DND-41 (cell line): ENCODE data around the gene OR52E6.

Experiments used
- ATAC-seq: fragments of 200-7000 bp; cut with Tn5 transposase; 3 replicates; pipeline ENCODE4 v1.9.1; 2021; ENCODE audit warnings: low read depth; ENCODE audit not compliant: insufficient read depth
- DNase-seq: peaks from one replicate; pipeline ENCODE4 v3.0.0-alpha.2; 2020
- H2AFZ ChIP-seq: 2 replicates; pipeline ENCODE4 v1.6.0; 2012; ENCODE audit warnings: low read depth, low read length
- H3K27ac ChIP-seq: 2 replicates; pipeline ENCODE4 v1.5.1; 2012; ENCODE audit warnings: low read length, inconsistent platforms
- H3K27me3 ChIP-seq: fragments of 200-600 bp; sonication (generic); 2 replicates; pipeline ENCODE4 v1.6.0; 2012; ENCODE audit warnings: low read length, mild to moderate bottlenecking, inconsistent platforms; ENCODE audit not compliant: insufficient read depth, poor library complexity
- H3K36me3 ChIP-seq: 2 replicates; pipeline ENCODE4 v1.5.1; 2012; ENCODE audit warnings: low read length, inconsistent platforms; ENCODE audit not compliant: insufficient read depth
- H3K4me1 ChIP-seq: 2 replicates; pipeline ENCODE4 v1.5.1; 2012; ENCODE audit warnings: mild to moderate bottlenecking, low read length; ENCODE audit not compliant: insufficient read depth
- H3K4me2 ChIP-seq: 2 replicates; pipeline ENCODE4 v1.6.0; 2012; ENCODE audit warnings: mild to moderate bottlenecking, moderate library complexity, low read length, inconsistent platforms; ENCODE audit not compliant: insufficient read depth
- H3K4me3 ChIP-seq, 2 experiments: fragments of 200-600 bp in 1 of 2; shearing (Covaris generic) in 1 of 2; 2 replicates each; pipeline ENCODE4 v1.5.1; 2012 to 2016; ENCODE audit warnings: inconsistent platforms in 2 of 2, low read length in 2 of 2, mild to moderate bottlenecking in 2 of 2, low read depth in 1 of 2, moderate library complexity in 1 of 2
- H3K79me2 ChIP-seq: 2 replicates; pipeline ENCODE4 v1.6.0; 2012; ENCODE audit warnings: low read length, inconsistent platforms; ENCODE audit not compliant: insufficient read depth
- H3K9ac ChIP-seq: 2 replicates; pipeline ENCODE4 v1.6.0; 2012; ENCODE audit warnings: low read depth, mild to moderate bottlenecking, inconsistent platforms, low read length, moderate library complexity
- H3K9me3 ChIP-seq: 2 replicates; pipeline ENCODE4 v1.5.1; 2012; ENCODE audit warnings: low read length, moderate library complexity, mild to moderate bottlenecking, inconsistent platforms; ENCODE audit not compliant: insufficient read depth, severe bottlenecking
- H4K20me1 ChIP-seq: 2 replicates; pipeline ENCODE4 v1.6.0; 2012; ENCODE audit warnings: low read length; ENCODE audit not compliant: insufficient read depth
- CTCF ChIP-seq: IDR thresholded peaks from 2 replicates; pipeline ENCODE4 v1.5.1; 2012; ENCODE audit warnings: borderline replicate concordance, low read length, moderate library complexity, mild to moderate bottlenecking; ENCODE audit not compliant: poor library complexity, severe bottlenecking; ENCODE audit errors: extremely low read depth
- EZH2 ChIP-seq: IDR thresholded peaks from 3 replicates; pipeline ENCODE4 v1.6.1; 2012; ENCODE audit warnings: borderline replicate concordance, low read depth, mild to moderate bottlenecking, moderate library complexity, low read length, inconsistent platforms; ENCODE audit not compliant: severe bottlenecking

OR52E6 gene

GRCh38 chr11:5831196-5831829, 10.4 kb downstream of the OR52E6 start:
- no peak overlapping the region for H3K9ac ChIP-seq
- TF ChIP-seq EZH2 (no peak), CTCF (no peak)
- DNase-seq (no peak), ATAC-seq (no peak)
- H3K4me1 ChIP-seq = no peaks in the 10 kb centered on the region
- H3K27me3 ChIP-seq = peaks cover 2% of the 10 kb centered on the region
- H3K36me3 ChIP-seq = no peaks in the 10 kb centered on the region
- H3K4me2 ChIP-seq = no peak overlapping the region
- H3K9me3 ChIP-seq = no peaks in the 10 kb centered on the region
- no peak overlapping the region for H2AFZ ChIP-seq
- H3K27ac ChIP-seq = no peak overlapping the region
- H3K4me3 ChIP-seq = no peak overlapping the region
- no peaks in the 10 kb centered on the region for H3K79me2 ChIP-seq
- no peaks in the 10 kb centered on the region for H4K20me1 ChIP-seq

DNA sequence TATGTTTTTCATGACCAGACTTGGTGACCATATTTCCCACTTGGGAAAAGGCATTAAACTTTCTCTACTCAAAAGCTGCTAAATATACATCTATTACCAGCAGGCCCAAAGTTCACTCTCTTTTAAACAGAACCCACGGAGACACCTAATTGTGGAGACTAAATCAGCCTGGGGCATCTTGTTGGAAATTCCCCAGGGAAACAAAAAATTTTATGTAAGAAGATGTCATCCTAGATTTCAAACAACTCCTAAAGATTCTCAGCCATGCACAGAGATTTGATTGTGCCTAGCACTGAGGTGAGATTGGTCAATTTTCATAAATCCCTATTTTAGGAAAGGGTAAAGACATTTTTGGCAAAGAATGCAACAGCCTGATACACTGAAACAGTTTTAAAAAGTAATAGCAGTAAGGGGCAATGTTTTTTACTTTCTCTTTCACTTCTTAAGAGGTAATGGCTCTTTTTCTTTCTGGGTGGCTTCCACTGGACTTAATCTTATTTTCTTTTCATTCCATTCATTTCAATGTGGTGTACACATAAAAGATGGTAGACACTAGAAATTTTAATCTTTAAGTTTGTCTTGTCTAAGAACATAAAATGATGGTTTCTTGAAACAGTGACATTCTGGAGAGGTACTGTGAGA, 23.3 kb downstream of the OR52E6 start:
- Histone ChIP-seq H3K79me2 (no peaks in the 10 kb centered on the region), H3K4me3 (peak overlapping the region in 1 of 2 experiments; percentile 23; a peak in 1 of 4 replicates), H3K9me3 (no peaks in the 10 kb centered on the region), H3K27ac (no peak overlapping the region), H3K36me3 (no peaks in the 10 kb centered on the region), H3K4me1 (no peaks in the 10 kb centered on the region; the same call in 1 of the 2 replicates), H3K4me2 (peak overlapping the region; percentile 49; the same call in 1 of the 2 replicates), H4K20me1 (no peaks in the 10 kb centered on the region), H2AFZ (peak overlapping the region; percentile 25), H3K27me3 (no peaks in the 10 kb centered on the region), H3K9ac (no peak overlapping the region)
- peak; percentile 62; the same call in 2 of the 3 replicates for ATAC-seq
- no peak for DNase-seq
- TF ChIP-seq EZH2 (no peak), CTCF (no peak)

GRCh38 chr11:5815534-5815933, 26.2 kb downstream of the OR52E6 start:
- Histone ChIP-seq H3K4me2 (no peak overlapping the region), H4K20me1 (no peaks in the 10 kb centered on the region), H3K4me3 (no peak overlapping the region), H2AFZ (no peak overlapping the region), H3K9ac (no peak overlapping the region), H3K27me3 (peaks cover 1% of the 10 kb centered on the region), H3K79me2 (no peaks in the 10 kb centered on the region), H3K36me3 (no peaks in the 10 kb centered on the region), H3K4me1 (no peaks in the 10 kb centered on the region; the same call in 1 of the 2 replicates), H3K27ac (no peak overlapping the region), H3K9me3 (no peaks in the 10 kb centered on the region)
- ATAC-seq (no peak), DNase-seq (no peak)
- TF ChIP-seq EZH2 (no peak), CTCF (no peak)
